Activated CD4-positive, alpha-beta T cell treated with anti-CD3 and anti-CD28 coated beads for 36 hours (primary cell): ENCODE data around the gene CAP2. TPM values are rescaled to one million over a fixed set of nuclear protein-coding genes. Genes with fewer than 3 reads are reported as not detected.

ENCODE experiments used
- ATAC-seq: fragments of 200-7000 bp; cut with Tn5 transposase; one replicate; pipeline ENCODE4 v1.10.0; 2021; ENCODE audit warnings: mild to moderate bottlenecking, moderate library complexity
- CTCF ChIA-PET: fragments of 350-600 bp; sonication (Branson Sonifier 250); formaldehyde crosslinking; loops from one replicate; lab custom pipeline; 2021; ENCODE audit warnings: antibody characterized with exemption; lab: Charles Lee
- POLR2A ChIA-PET: fragments of 350-600 bp; sonication (Branson Sonifier 250); formaldehyde crosslinking; loops from one replicate; lab custom pipeline; 2021; ENCODE audit warnings: antibody characterized with exemption, inconsistent platforms; lab: Charles Lee
- DNase-seq: peaks from one replicate; pipeline ENCODE4 v3.0.0-alpha.2; 2020
- H3K27ac Mint-ChIP-seq: one replicate; pipeline ENCODE4 v1.8.0; 2021; ENCODE audit warnings: mixed read lengths
- H3K27me3 Mint-ChIP-seq: one replicate; pipeline ENCODE4 v1.8.0; 2021; ENCODE audit warnings: mixed read lengths
- H3K36me3 Mint-ChIP-seq: one replicate; pipeline ENCODE4 v1.8.0; 2021; ENCODE audit warnings: low read depth, mixed read lengths
- H3K4me1 Mint-ChIP-seq: one replicate; pipeline ENCODE4 v1.8.0; 2021; ENCODE audit warnings: mixed read lengths
- H3K4me3 Mint-ChIP-seq: one replicate; pipeline ENCODE4 v1.8.0; 2021; ENCODE audit warnings: mild to moderate bottlenecking, moderate library complexity, mixed read lengths
- H3K9me3 Mint-ChIP-seq: one replicate; pipeline ENCODE4 v1.8.0; 2021; ENCODE audit warnings: low read depth, mixed read lengths
- intact Hi-C, 2 experiments: fragments of 100-400 bp; cut with DNase I in 1 of 2; cut with micrococcal nuclease in 1 of 2; formaldehyde crosslinking; loops; one replicate each; pipeline versions ENCODE4 v1.14.2 to v1.15.1; 2022 to 2024; cut with DNase I, micrococcal nuclease
- total RNA-seq, 2 experiments: library from RNA; stranded (reverse); gene quantifications; one replicate each; pipeline ENCODE4 v1.2.3, GENCODE V29; 2021

Gene CAP2
- total RNA-seq, 2 experiments from 2014 or later, result not detected

GRCh38 chr6:17478946-17479345 is 85.6 kb downstream of the CAP2 start:
- ATAC-seq, result no peak

GRCh38 chr6:17480476-17480875 is 87.1 kb downstream of the CAP2 start:
- ChIA-PET CTCF (no interaction called here), POLR2A (no interaction called here)
- ATAC-seq, result no peak
- peaks cover 13% of the 10 kb centered on the region for H3K27me3 Mint-ChIP-seq
- H3K4me1 Mint-ChIP-seq, result no peaks in the 10 kb centered on the region
- no peaks in the 10 kb centered on the region for H3K9me3 Mint-ChIP-seq
- intact Hi-C loops, result no loop called here
- no peak overlapping the region for H3K4me3 Mint-ChIP-seq
- no peaks in the 10 kb centered on the region for H3K36me3 Mint-ChIP-seq
- DNase-seq, result no peak
- no peak overlapping the region for H3K27ac Mint-ChIP-seq

More at GRCh38 chr6:17478946-17479345, 85.6 kb downstream of the CAP2 start:
- H3K4me1 Mint-ChIP-seq, result no peaks in the 10 kb centered on the region
- H3K27me3 Mint-ChIP-seq, result peaks cover 18% of the 10 kb centered on the region
- no peaks in the 10 kb centered on the region for H3K9me3 Mint-ChIP-seq
- no peaks in the 10 kb centered on the region for H3K36me3 Mint-ChIP-seq
- H3K4me3 Mint-ChIP-seq, result no peak overlapping the region
- no peak overlapping the region for H3K27ac Mint-ChIP-seq
- DNase-seq, result no peak
- POLR2A ChIA-PET, result no interaction called here
- intact Hi-C loops, result no loop called here
- CTCF ChIA-PET, result no interaction called here

GRCh38 chr6:17482711-17483110 is 89.3 kb downstream of the CAP2 start:
- Mint-ChIP-seq H3K4me3 (no peak overlapping the region), H3K4me1 (no peaks in the 10 kb centered on the region), H3K9me3 (no peaks in the 10 kb centered on the region), H3K27me3 (peaks cover 8% of the 10 kb centered on the region), H3K36me3 (no peaks in the 10 kb centered on the region), H3K27ac (no peak overlapping the region)
- DNase-seq, result no peak
- ChIA-PET CTCF (no interaction called here), POLR2A (no interaction called here)
- intact Hi-C loops, result no loop called here
- ATAC-seq, result no peak

- Mint-ChIP-seq H3K27ac (no peak overlapping the region), H3K4me3 (no peak overlapping the region), H3K27me3 (peaks cover 8% of the 10 kb centered on the region), H3K9me3 (no peaks in the 10 kb centered on the region), H3K4me1 (no peaks in the 10 kb centered on the region), H3K36me3 (no peaks in the 10 kb centered on the region)
- POLR2A ChIA-PET, result no interaction called here
- intact Hi-C loops, result no loop called here
- DNase-seq (no peak), ATAC-seq (no peak)
- CTCF ChIA-PET, result no interaction called here
Observed at GRCh38 chr6:17483391-17484016, 90.1 kb downstream of the CAP2 start.

- CTCF ChIA-PET, result no interaction called here
Observed at GRCh38 chr6:17484201-17484849, 90.9 kb downstream of the CAP2 start.

GRCh38 chr6:17485181-17485580 is 91.8 kb downstream of the CAP2 start:
- Mint-ChIP-seq H3K36me3 (no peaks in the 10 kb centered on the region), H3K27ac (no peak overlapping the region), H3K27me3 (peaks cover 9% of the 10 kb centered on the region), H3K4me1 (no peaks in the 10 kb centered on the region), H3K4me3 (no peak overlapping the region), H3K9me3 (no peaks in the 10 kb centered on the region)
- intact Hi-C loops, result no loop called here
- POLR2A ChIA-PET, result no interaction called here
- DNase-seq, result no peak
- no peak for ATAC-seq
- CTCF ChIA-PET, result no interaction called here

More at GRCh38 chr6:17484201-17484849, 90.9 kb downstream of the CAP2 start:
- ATAC-seq, result no peak
- H3K4me3 Mint-ChIP-seq, result no peak overlapping the region
- no peaks in the 10 kb centered on the region for H3K36me3 Mint-ChIP-seq
- H3K4me1 Mint-ChIP-seq, result no peaks in the 10 kb centered on the region
- peaks cover 8% of the 10 kb centered on the region for H3K27me3 Mint-ChIP-seq
- POLR2A ChIA-PET, result no interaction called here
- no peaks in the 10 kb centered on the region for H3K9me3 Mint-ChIP-seq
- H3K27ac Mint-ChIP-seq, result no peak overlapping the region
- intact Hi-C loops, result no loop called here
- DNase-seq, result no peak

GRCh38 chr6:17485946-17486345 is 92.6 kb downstream of the CAP2 start:
- H3K36me3 Mint-ChIP-seq, result no peaks in the 10 kb centered on the region
- CTCF ChIA-PET, result no interaction called here
- H3K27ac Mint-ChIP-seq, result no peak overlapping the region

GRCh38 chr6:17486680-17487079 is 93.3 kb downstream of the CAP2 start:
- intact Hi-C loops, result no loop called here
- Mint-ChIP-seq H3K36me3 (no peaks in the 10 kb centered on the region), H3K9me3 (no peaks in the 10 kb centered on the region), H3K4me1 (no peaks in the 10 kb centered on the region), H3K4me3 (no peak overlapping the region), H3K27me3 (peaks cover 18% of the 10 kb centered on the region), H3K27ac (no peak overlapping the region)
- ChIA-PET CTCF (no interaction called here), POLR2A (no interaction called here)
- no peak for DNase-seq
- ATAC-seq, result no peak

More at GRCh38 chr6:17485946-17486345, 92.6 kb downstream of the CAP2 start:
- intact Hi-C loops, result no loop called here
- ATAC-seq (no peak), DNase-seq (no peak)
- Mint-ChIP-seq H3K9me3 (no peaks in the 10 kb centered on the region), H3K4me3 (no peak overlapping the region), H3K27me3 (peaks cover 13% of the 10 kb centered on the region), H3K4me1 (no peaks in the 10 kb centered on the region)
- POLR2A ChIA-PET, result interaction anchor here (0.6 kb wide), 1 partner anchor 33 kb away, joined by 3 read pairs; no protein-coding TSS in a partner anchor

- peaks cover 32% of the 10 kb centered on the region for H3K27me3 Mint-ChIP-seq
- no peak overlapping the region for H3K4me3 Mint-ChIP-seq
- H3K9me3 Mint-ChIP-seq, result no peaks in the 10 kb centered on the region
- H3K36me3 Mint-ChIP-seq, result no peaks in the 10 kb centered on the region
- DNase-seq (peak; percentile 5), ATAC-seq (no peak)
- ChIA-PET CTCF (interaction anchor here (0.6 to 0.9 kb wide), 2 partner anchors 8 to 15 kb away, joined by 3 read pairs; no protein-coding TSS in a partner anchor), POLR2A (no interaction called here)
- H3K27ac Mint-ChIP-seq, result no peak overlapping the region
- no peaks in the 10 kb centered on the region for H3K4me1 Mint-ChIP-seq
- intact Hi-C loops, result no loop called here
Observed at GRCh38 chr6:17490724-17491123, 97.3 kb downstream of the CAP2 start.

- DNase-seq, result no peak
- Mint-ChIP-seq H3K27me3 (peaks cover 33% of the 10 kb centered on the region), H3K36me3 (no peaks in the 10 kb centered on the region), H3K4me3 (no peak overlapping the region), H3K4me1 (no peaks in the 10 kb centered on the region), H3K27ac (no peak overlapping the region), H3K9me3 (no peaks in the 10 kb centered on the region)
- POLR2A ChIA-PET, result no interaction called here
- CTCF ChIA-PET, result interaction anchor here (0.9 kb wide), 1 partner anchor 14 kb away, joined by 3 read pairs; no protein-coding TSS in a partner anchor
- intact Hi-C loops, result no loop called here
- no peak for ATAC-seq
Observed at GRCh38 chr6:17491416-17492142, 98.2 kb downstream of the CAP2 start.

GRCh38 chr6:17492350-17492749 is 99.0 kb downstream of the CAP2 start:
- ChIA-PET CTCF (interaction anchor here (0.9 kb wide), 1 partner anchor 12 kb away, joined by 4 read pairs; no protein-coding TSS in a partner anchor), POLR2A (no interaction called here)
- Mint-ChIP-seq H3K9me3 (no peaks in the 10 kb centered on the region), H3K4me3 (no peak overlapping the region), H3K4me1 (no peaks in the 10 kb centered on the region), H3K27me3 (peaks cover 33% of the 10 kb centered on the region), H3K36me3 (no peaks in the 10 kb centered on the region), H3K27ac (no peak overlapping the region)
- intact Hi-C loops, result no loop called here
- DNase-seq (no peak), ATAC-seq (no peak)
